ENCODE measurements around the gene PPP1R27. TPM values are rescaled to one million over a fixed set of nuclear protein-coding genes. Genes with fewer than 3 reads are reported as not detected.

Gene PPP1R27
- total RNA-seq (2014; rRNA removed; shearing (Covaris generic); ENCODE audit: low replicate concordance) = not detected in 2 replicates

- Histone ChIP-seq H3K27me3 (no peaks in the 10 kb centered on the region), H3K9me3 (no peaks in the 10 kb centered on the region), H3K4me3 (peak within 1 kb of the TSS; percentile 99), H3K36me3 (0 out of 2 replicates have a peak, but pooled peaks cover 4% of the 10 kb centered on the region)
- DNase-seq = no peak
These were observed at the start of gene PPP1R27 for GRCh38 chr17:81834831-81835267. Gene PPP1R27 (minus strand): TSS chr17:81835050. CDS start chr17:81834953, 97 bp downstream.

GRCh38 chr17:81884520-81884919 lies 49.7 kb upstream of the PPP1R27 start:
- H3K4me3 ChIP-seq = no peak overlapping the region

GRCh38 chr17:81879121-81879520 lies 44.3 kb upstream of the PPP1R27 start:
- Histone ChIP-seq H3K9me3 (no peaks in the 10 kb centered on the region), H3K36me3 (peaks cover 65% of the 10 kb centered on the region), H3K27me3 (no peaks in the 10 kb centered on the region), H3K4me3 (no peak overlapping the region)
- no peak for DNase-seq

More at GRCh38 chr17:81884520-81884919, 49.7 kb upstream of the PPP1R27 start:
- no peaks in the 10 kb centered on the region for H3K27me3 ChIP-seq
- no peaks in the 10 kb centered on the region for H3K9me3 ChIP-seq
- H3K36me3 ChIP-seq = peaks cover 92% of the 10 kb centered on the region
- DNase-seq = no peak

GRCh38 chr17:81878294-81878693 lies 43.4 kb upstream of the PPP1R27 start:
- Histone ChIP-seq H3K36me3 (peaks cover 59% of the 10 kb centered on the region), H3K27me3 (no peaks in the 10 kb centered on the region), H3K4me3 (no peak overlapping the region), H3K9me3 (no peaks in the 10 kb centered on the region)
- DNase-seq = no peak

DNA sequence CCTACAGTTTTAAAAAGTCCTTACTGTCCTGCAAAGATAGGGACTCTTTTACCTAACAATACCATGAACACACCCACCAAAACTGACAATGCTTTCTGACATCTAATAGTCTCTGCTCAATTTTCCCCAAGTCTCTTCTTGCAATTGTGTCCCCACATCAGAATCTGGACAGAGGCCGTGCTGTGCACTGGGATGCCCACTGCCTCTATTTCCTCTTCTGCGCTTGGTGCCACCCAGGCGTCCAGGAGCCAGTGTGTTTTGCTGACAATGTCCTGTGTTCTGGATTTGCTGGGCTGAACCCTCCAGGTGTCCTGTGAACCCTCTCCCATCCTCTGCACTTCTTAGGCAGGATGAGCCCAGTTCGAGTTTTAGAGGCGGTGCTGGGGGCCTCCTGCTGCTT lies 42.7 kb upstream of the PPP1R27 start:
- no peaks in the 10 kb centered on the region for H3K9me3 ChIP-seq
- H3K36me3 ChIP-seq = peaks cover 62% of the 10 kb centered on the region
- no peaks in the 10 kb centered on the region for H3K27me3 ChIP-seq
- no peak overlapping the region for H3K4me3 ChIP-seq
- DNase-seq = no peak

- peak overlapping the region; percentile 76 for H3K4me3 ChIP-seq
- H3K9me3 ChIP-seq = no peaks in the 10 kb centered on the region
- no peaks in the 10 kb centered on the region for H3K27me3 ChIP-seq
- DNase-seq = peak; percentile 64
- peaks cover 48% of the 10 kb centered on the region for H3K36me3 ChIP-seq
These were observed 36.8 kb upstream of the PPP1R27 start for GRCh38 chr17:81871387-81872230.

- peak; percentile 96 for DNase-seq
- H3K36me3 ChIP-seq = peaks cover 47% of the 10 kb centered on the region
- peak within 1 kb of the TSS; percentile 89 for H3K4me3 ChIP-seq
- H3K9me3 ChIP-seq = no peaks in the 10 kb centered on the region
- no peaks in the 10 kb centered on the region for H3K27me3 ChIP-seq
These were observed 36.1 kb upstream of the PPP1R27 start, which contains the start of gene ARHGDIA for GRCh38 chr17:81870981-81871386. Gene ARHGDIA (minus strand): TSS chr17:81871337. CDS start chr17:81869930, 1,407 bp downstream.

- Histone ChIP-seq H3K9me3 (no peaks in the 10 kb centered on the region), H3K36me3 (peaks cover 53% of the 10 kb centered on the region), H3K27me3 (no peaks in the 10 kb centered on the region), H3K4me3 (peak overlapping the region; percentile 89)
- peak; percentile 70 for DNase-seq
These were observed 35.5 kb upstream of the PPP1R27 start for GRCh38 chr17:81870131-81870980.

GRCh38 chr17:81869221-81870130 lies 34.6 kb upstream of the PPP1R27 start:
- no peaks in the 10 kb centered on the region for H3K9me3 ChIP-seq
- H3K36me3 ChIP-seq = peaks cover 62% of the 10 kb centered on the region
- H3K4me3 ChIP-seq = peak overlapping the region; percentile 89
- H3K27me3 ChIP-seq = no peaks in the 10 kb centered on the region
- no peak for DNase-seq

- Histone ChIP-seq H3K36me3 (peaks cover 69% of the 10 kb centered on the region), H3K4me3 (no peak overlapping the region), H3K27me3 (no peaks in the 10 kb centered on the region), H3K9me3 (no peaks in the 10 kb centered on the region)
- peak; percentile 79 for DNase-seq
These were observed 33.9 kb upstream of the PPP1R27 start for GRCh38 chr17:81868674-81869220.

DNA sequence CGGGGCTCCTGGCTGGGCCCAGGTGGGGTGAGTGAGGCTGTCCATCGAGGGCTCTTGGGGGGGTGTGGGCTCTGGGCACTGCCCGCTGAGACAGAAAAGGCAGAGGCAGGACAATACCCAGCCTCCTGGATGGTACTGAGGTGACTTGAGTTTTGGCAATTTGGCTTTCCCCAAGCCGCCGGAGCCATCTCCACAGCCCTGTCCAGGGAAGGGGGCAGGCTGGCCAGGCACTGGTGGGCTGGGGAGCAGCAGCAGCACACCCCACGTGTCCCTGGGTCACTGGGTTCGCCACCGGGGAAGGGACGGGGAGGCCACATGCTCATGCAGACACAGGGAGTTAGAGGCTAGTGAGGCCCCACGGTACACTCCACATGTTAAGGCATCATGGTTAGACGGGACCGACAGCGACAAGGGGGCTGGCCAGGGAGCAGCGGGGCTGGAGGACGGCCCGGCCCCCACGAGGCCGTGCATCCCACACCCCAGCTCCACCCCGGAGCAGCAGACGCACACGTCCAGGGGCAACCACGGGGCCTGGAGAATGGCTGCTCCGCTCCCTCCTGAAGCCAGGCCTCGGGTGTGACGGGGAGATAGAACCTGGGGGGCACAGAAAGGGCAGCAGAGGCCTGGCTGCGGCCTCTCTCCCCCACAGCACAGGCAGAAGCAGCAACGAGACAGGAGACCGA lies 33.3 kb upstream of the PPP1R27 start:
- peaks cover 72% of the 10 kb centered on the region for H3K36me3 ChIP-seq

GRCh38 chr17:81867170-81867990 lies 32.5 kb upstream of the PPP1R27 start:
- H3K9me3 ChIP-seq = no peaks in the 10 kb centered on the region
- H3K4me3 ChIP-seq = no peak overlapping the region
- peaks cover 75% of the 10 kb centered on the region for H3K36me3 ChIP-seq
- no peaks in the 10 kb centered on the region for H3K27me3 ChIP-seq
- peak; percentile 68 for DNase-seq

More for the DNA sequence above, 33.3 kb upstream of the PPP1R27 start:
- Histone ChIP-seq H3K4me3 (no peak overlapping the region), H3K27me3 (no peaks in the 10 kb centered on the region), H3K9me3 (no peaks in the 10 kb centered on the region)
- DNase-seq = peak; percentile 44

GRCh38 chr17:81866440-81867169 lies 31.8 kb upstream of the PPP1R27 start:
- peaks cover 80% of the 10 kb centered on the region for H3K36me3 ChIP-seq

More at GRCh38 chr17:81866440-81867169, 31.8 kb upstream of the PPP1R27 start:
- DNase-seq = no peak
- H3K9me3 ChIP-seq = no peaks in the 10 kb centered on the region
- no peak overlapping the region for H3K4me3 ChIP-seq
- H3K27me3 ChIP-seq = no peaks in the 10 kb centered on the region
